Stimulated activated naive B cell treated with anti-CD40 and anti-IgM and Interleukin-4, amounts not matched to agents 10 μg/mL and 1 μg/mL and 100 μg/mL, for 72 hours (primary cell): ENCODE results near the gene BCAP31.
A peak's percentile ranks its signal among the peaks of the same experiment; 100 is the strongest.
"Not testable (repeated sequence)": the region's sequence is repeated elsewhere in the genome, so short reads cannot be mapped to it uniquely, and the experiment has no call there.

ENCODE experiments used
- ATAC-seq, 2 donors: fragments of 150-1000 bp; cut with Tn5 transposase; replicated peaks; 2 replicates each; pipeline ENCODE4 v1.10.0; 2021; ENCODE audit warnings: moderate library complexity in 1 of 2
- DNase-seq: peaks from one replicate; pipeline ENCODE4 v3.0.0; 2021
- H3K27ac Mint-ChIP-seq: one replicate; pipeline ENCODE4 v1.8.0; 2022; ENCODE audit warnings: mild to moderate bottlenecking, mixed read lengths
- H3K27me3 Mint-ChIP-seq, 2 donors: one replicate each; pipeline ENCODE4 v1.8.0; 2022; ENCODE audit warnings: mixed read lengths in 2 of 2
- H3K36me3 Mint-ChIP-seq, 2 donors: one replicate each; pipeline ENCODE4 v1.8.0; 2022; ENCODE audit warnings: mixed read lengths in 2 of 2, mild to moderate bottlenecking in 1 of 2
- H3K4me1 Mint-ChIP-seq, 2 donors: one replicate each; pipeline ENCODE4 v1.8.0; 2022; ENCODE audit warnings: mixed read lengths in 2 of 2, mild to moderate bottlenecking in 1 of 2
- H3K4me3 Mint-ChIP-seq, 2 donors: one replicate each; pipeline ENCODE4 v1.8.0; 2022; ENCODE audit warnings: mild to moderate bottlenecking in 2 of 2, mixed read lengths in 2 of 2, moderate library complexity in 1 of 2
- H3K9me3 Mint-ChIP-seq, 2 donors: one replicate each; pipeline ENCODE4 v1.8.0; 2022; ENCODE audit warnings: mixed read lengths in 2 of 2, mild to moderate bottlenecking in 1 of 2

BCAP31 gene

GRCh38 chrX:153702336-153703035, 21.7 kb downstream of the BCAP31 start:
- H3K4me1 Mint-ChIP-seq: peaks cover 0 to 8% of the 10 kb centered on the region in 2 donors
- ATAC-seq (no peak), DNase-seq (no peak)
- H3K27ac Mint-ChIP-seq: no peak overlapping the region
- H3K9me3 Mint-ChIP-seq: no peaks in the 10 kb centered on the region
- H3K36me3 Mint-ChIP-seq: peaks cover 21 to 33% of the 10 kb centered on the region in 2 donors
- H3K4me3 Mint-ChIP-seq: no peak overlapping the region
- H3K27me3 Mint-ChIP-seq: peaks cover 0 to 8% of the 10 kb centered on the region in 2 donors

GRCh38 chrX:153701706-153702105, 22.5 kb downstream of the BCAP31 start:
- Mint-ChIP-seq H3K9me3 (no peaks in the 10 kb centered on the region), H3K27ac (no peak overlapping the region), H3K36me3 (peaks cover 22 to 37% of the 10 kb centered on the region in 2 donors), H3K4me3 (no peak overlapping the region), H3K4me1 (peaks cover 0 to 5% of the 10 kb centered on the region in 2 donors), H3K27me3 (peaks cover 0 to 4% of the 10 kb centered on the region in 2 donors)
- ATAC-seq: no peak
- DNase-seq: no peak

- no peak for ATAC-seq
- no peaks in the 10 kb centered on the region for H3K9me3 Mint-ChIP-seq
- no peak overlapping the region for H3K4me3 Mint-ChIP-seq
- H3K4me1 Mint-ChIP-seq: no peaks in the 10 kb centered on the region
- H3K27ac Mint-ChIP-seq: peak overlapping the region; percentile 67
- peaks cover 16 to 33% of the 10 kb centered on the region in 2 donors for H3K36me3 Mint-ChIP-seq
- no peak for DNase-seq
- no peaks in the 10 kb centered on the region for H3K27me3 Mint-ChIP-seq
These were observed 23.2 kb downstream of the BCAP31 start for GRCh38 chrX:153700967-153701366.

- Mint-ChIP-seq H3K4me1 (no peaks in the 10 kb centered on the region), H3K36me3 (peaks cover 16 to 32% of the 10 kb centered on the region in 2 donors), H3K9me3 (no peaks in the 10 kb centered on the region), H3K27ac (no peak overlapping the region), H3K4me3 (no peak overlapping the region), H3K27me3 (no peaks in the 10 kb centered on the region)
- DNase-seq (no peak), ATAC-seq (no peak)
These were observed 23.7 kb downstream of the BCAP31 start for GRCh38 chrX:153700376-153700945.

GRCh38 chrX:153699784-153700371, 24.3 kb downstream of the BCAP31 start:
- DNase-seq, H3K27ac Mint-ChIP-seq, H3K27me3 Mint-ChIP-seq, H3K4me3 Mint-ChIP-seq, H3K4me1 Mint-ChIP-seq, H3K9me3 Mint-ChIP-seq, ATAC-seq: not testable (repeated sequence)
- peaks cover 16 to 29% of the 10 kb centered on the region in 2 donors for H3K36me3 Mint-ChIP-seq

- not testable (repeated sequence) for H3K9me3 Mint-ChIP-seq, H3K27ac Mint-ChIP-seq, ATAC-seq, H3K4me3 Mint-ChIP-seq, H3K27me3 Mint-ChIP-seq, DNase-seq, H3K4me1 Mint-ChIP-seq
- peaks cover 16 to 27% of the 10 kb centered on the region in 2 donors for H3K36me3 Mint-ChIP-seq
These were observed 24.9 kb downstream of the BCAP31 start for GRCh38 chrX:153699210-153699783.

GRCh38 chrX:153697924-153698865, 26.0 kb downstream of the BCAP31 start:
- DNase-seq (no peak), ATAC-seq (no peak)
- H3K36me3 Mint-ChIP-seq: peaks cover 13 to 27% of the 10 kb centered on the region in 2 donors
- no peak overlapping the region for H3K4me3 Mint-ChIP-seq
- no peaks in the 10 kb centered on the region for H3K9me3 Mint-ChIP-seq
- H3K4me1 Mint-ChIP-seq: no peaks in the 10 kb centered on the region
- H3K27me3 Mint-ChIP-seq: no peaks in the 10 kb centered on the region
- no peak overlapping the region for H3K27ac Mint-ChIP-seq

- H3K36me3 Mint-ChIP-seq: peaks cover 13 to 27% of the 10 kb centered on the region in 2 donors
- H3K4me3 Mint-ChIP-seq, H3K4me1 Mint-ChIP-seq, H3K27me3 Mint-ChIP-seq, ATAC-seq, DNase-seq, H3K9me3 Mint-ChIP-seq: not testable (repeated sequence)
- H3K27ac Mint-ChIP-seq: peak overlapping the region; percentile 72
These were observed 27.0 kb downstream of the BCAP31 start for GRCh38 chrX:153696986-153697722.

- H3K9me3 Mint-ChIP-seq, H3K27ac Mint-ChIP-seq, H3K27me3 Mint-ChIP-seq, H3K4me3 Mint-ChIP-seq, DNase-seq, ATAC-seq, H3K4me1 Mint-ChIP-seq: not testable (repeated sequence)
- H3K36me3 Mint-ChIP-seq: peaks cover 13 to 26% of the 10 kb centered on the region in 2 donors
These were observed 27.6 kb downstream of the BCAP31 start for GRCh38 chrX:153696538-153696937.

- no peaks in the 10 kb centered on the region for H3K9me3 Mint-ChIP-seq
These were observed 28.1 kb downstream of the BCAP31 start for GRCh38 chrX:153696100-153696499.

GRCh38 chrX:153694687-153695270, 29.4 kb downstream of the BCAP31 start:
- Mint-ChIP-seq H3K4me1 (peaks cover 3 to 8% of the 10 kb centered on the region in 2 donors), H3K9me3 (no peaks in the 10 kb centered on the region), H3K27me3 (peaks cover 8 to 11% of the 10 kb centered on the region in 2 donors), H3K27ac (no peak overlapping the region), H3K4me3 (no peak overlapping the region), H3K36me3 (peaks cover 9 to 13% of the 10 kb centered on the region in 2 donors)
- DNase-seq (no peak), ATAC-seq (no peak)

More at GRCh38 chrX:153696100-153696499, 28.1 kb downstream of the BCAP31 start:
- H3K36me3 Mint-ChIP-seq: peaks cover 13 to 22% of the 10 kb centered on the region in 2 donors
- ATAC-seq (no peak), DNase-seq (no peak)
- H3K4me1 Mint-ChIP-seq: peaks cover 2 to 8% of the 10 kb centered on the region in 2 donors
- no peak overlapping the region for H3K27ac Mint-ChIP-seq
- H3K4me3 Mint-ChIP-seq: no peak overlapping the region
- no peaks in the 10 kb centered on the region for H3K27me3 Mint-ChIP-seq

- not testable (repeated sequence) for H3K4me3 Mint-ChIP-seq, H3K4me1 Mint-ChIP-seq, H3K27ac Mint-ChIP-seq, DNase-seq, H3K9me3 Mint-ChIP-seq, ATAC-seq
- Mint-ChIP-seq H3K27me3 (peaks cover 8 to 11% of the 10 kb centered on the region in 2 donors), H3K36me3 (peaks cover 9 to 13% of the 10 kb centered on the region in 2 donors)
These were observed 29.9 kb downstream of the BCAP31 start for GRCh38 chrX:153694256-153694655.
